Measurements from ENCODE around the gene MAPKBP1.

DNA sequence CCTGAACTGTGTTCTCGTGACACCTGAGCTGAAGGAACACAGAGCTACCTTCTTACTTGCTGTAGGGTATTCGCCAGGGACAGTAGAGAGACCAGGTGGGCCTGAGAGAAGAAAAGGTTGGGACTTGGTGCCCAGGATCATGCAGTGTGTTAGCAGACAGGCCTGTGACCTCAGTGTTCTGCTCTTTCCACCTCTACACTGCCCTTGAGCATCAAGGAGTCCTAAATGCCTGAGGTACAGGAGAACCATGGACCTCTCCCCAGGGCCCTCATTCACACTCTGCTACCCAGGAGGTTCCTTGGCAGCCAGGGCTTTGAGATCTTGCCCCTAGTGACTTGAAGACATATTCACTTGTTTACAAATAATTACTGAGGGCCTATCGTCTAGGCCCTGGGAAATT lies 31.4 kb downstream of the MAPKBP1 start:
- no peak for TF ChIP-seq POLR2A (IDR thresholded peaks at IDR 0.05)
- TF ChIP-seq, protein P1, sequence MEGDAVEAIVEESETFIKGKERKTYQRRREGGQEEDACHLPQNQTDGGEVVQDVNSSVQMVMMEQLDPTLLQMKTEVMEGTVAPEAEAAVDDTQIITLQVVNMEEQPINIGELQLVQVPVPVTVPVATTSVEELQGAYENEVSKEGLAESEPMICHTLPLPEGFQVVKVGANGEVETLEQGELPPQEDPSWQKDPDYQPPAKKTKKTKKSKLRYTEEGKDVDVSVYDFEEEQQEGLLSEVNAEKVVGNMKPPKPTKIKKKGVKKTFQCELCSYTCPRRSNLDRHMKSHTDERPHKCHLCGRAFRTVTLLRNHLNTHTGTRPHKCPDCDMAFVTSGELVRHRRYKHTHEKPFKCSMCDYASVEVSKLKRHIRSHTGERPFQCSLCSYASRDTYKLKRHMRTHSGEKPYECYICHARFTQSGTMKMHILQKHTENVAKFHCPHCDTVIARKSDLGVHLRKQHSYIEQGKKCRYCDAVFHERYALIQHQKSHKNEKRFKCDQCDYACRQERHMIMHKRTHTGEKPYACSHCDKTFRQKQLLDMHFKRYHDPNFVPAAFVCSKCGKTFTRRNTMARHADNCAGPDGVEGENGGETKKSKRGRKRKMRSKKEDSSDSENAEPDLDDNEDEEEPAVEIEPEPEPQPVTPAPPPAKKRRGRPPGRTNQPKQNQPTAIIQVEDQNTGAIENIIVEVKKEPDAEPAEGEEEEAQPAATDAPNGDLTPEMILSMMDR (IDR thresholded peaks at IDR 0.05) = no peak

Data from heart left ventricle (tissue), 13 donors.